ENCODE data around the gene KIFBP. TPM values are rescaled to one million over a fixed set of nuclear protein-coding genes. Genes with fewer than 3 reads are reported as not detected.

Gene KIFBP
- total RNA-seq, 1 donor from 2014 or later: 27.7 TPM

DNA sequence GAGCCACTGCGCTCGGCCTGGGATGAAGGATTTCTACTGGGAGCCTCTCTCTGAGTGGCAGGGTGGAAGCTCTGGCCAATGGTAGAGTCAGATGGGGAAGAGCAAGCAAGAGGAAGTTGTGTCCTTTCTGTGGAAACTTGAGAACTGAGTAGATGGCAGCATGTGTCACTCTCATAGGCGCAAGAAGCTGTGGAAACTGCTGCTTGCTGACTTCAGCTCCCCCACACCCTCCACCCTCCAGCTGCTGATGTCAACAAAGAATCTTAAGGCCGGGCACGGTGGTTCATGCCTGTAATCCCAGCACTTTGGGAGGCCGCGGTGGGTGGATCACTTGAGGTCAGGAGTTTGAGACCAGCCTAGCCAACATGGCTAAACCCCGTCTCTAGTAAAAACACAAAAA lies 59.5 kb downstream of the KIFBP start:
- no peaks in the 10 kb centered on the region for H3K4me1 Mint-ChIP-seq
- no peaks in the 10 kb centered on the region for H3K27me3 Mint-ChIP-seq (ENCODE audit: low read depth)
- H3K9me3 Mint-ChIP-seq: no peaks in the 10 kb centered on the region
- no peak for DNase-seq (ENCODE audit: low read depth, low spot score)
- H3K36me3 Mint-ChIP-seq (ENCODE audit: low read depth): no peaks in the 10 kb centered on the region
- H3K4me3 Mint-ChIP-seq: no peak overlapping the region
- no peak overlapping the region for H3K27ac Mint-ChIP-seq (ENCODE audit: unreplicated experiment)
- TF ChIP-seq, protein P1, sequence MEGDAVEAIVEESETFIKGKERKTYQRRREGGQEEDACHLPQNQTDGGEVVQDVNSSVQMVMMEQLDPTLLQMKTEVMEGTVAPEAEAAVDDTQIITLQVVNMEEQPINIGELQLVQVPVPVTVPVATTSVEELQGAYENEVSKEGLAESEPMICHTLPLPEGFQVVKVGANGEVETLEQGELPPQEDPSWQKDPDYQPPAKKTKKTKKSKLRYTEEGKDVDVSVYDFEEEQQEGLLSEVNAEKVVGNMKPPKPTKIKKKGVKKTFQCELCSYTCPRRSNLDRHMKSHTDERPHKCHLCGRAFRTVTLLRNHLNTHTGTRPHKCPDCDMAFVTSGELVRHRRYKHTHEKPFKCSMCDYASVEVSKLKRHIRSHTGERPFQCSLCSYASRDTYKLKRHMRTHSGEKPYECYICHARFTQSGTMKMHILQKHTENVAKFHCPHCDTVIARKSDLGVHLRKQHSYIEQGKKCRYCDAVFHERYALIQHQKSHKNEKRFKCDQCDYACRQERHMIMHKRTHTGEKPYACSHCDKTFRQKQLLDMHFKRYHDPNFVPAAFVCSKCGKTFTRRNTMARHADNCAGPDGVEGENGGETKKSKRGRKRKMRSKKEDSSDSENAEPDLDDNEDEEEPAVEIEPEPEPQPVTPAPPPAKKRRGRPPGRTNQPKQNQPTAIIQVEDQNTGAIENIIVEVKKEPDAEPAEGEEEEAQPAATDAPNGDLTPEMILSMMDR (conservative IDR thresholded peaks at IDR 0.05): no peak

DNA sequence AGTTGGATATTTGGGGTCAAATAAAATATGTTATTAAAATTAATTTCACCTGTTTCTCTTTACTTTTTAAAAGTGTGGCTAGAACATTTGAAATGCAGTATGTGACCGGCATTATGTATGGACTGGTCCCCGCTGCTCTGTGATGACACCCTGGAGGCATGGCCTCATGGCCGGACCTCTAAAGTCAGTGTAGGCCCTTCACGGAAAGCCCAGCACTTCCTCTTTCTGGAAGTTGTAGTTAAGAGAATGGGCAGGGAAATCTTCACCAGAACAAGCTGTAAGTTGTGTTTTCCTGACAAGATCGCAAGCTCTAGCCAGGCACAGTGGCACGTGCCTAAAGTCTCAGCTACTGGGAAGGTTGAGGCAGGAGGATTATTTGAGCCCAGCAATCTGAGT lies 61.0 kb downstream of the KIFBP start:
- H3K36me3 Mint-ChIP-seq (ENCODE audit: low read depth): no peaks in the 10 kb centered on the region

DNA sequence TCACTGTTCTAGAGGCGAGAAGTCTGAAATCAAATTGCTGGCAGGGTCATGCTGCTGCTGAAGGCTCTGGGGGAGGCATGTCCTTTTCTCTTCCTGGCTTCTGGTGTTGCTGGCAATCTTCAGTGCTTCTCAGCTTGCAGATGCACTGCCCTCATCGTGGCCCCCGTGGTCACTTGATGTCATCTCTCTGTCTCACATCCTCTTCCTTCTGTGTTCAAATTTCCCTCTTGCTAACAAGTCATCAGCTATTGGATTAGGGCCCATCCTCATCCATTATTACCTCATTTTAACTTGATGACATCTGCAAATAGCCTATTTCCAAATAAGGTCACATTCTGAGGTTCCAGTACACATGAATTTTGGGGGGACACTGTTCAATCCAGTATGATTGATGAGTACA lies 62.7 kb downstream of the KIFBP start:
- Mint-ChIP-seq H3K36me3 (ENCODE audit: low read depth) (no peaks in the 10 kb centered on the region), H3K4me1 (peaks cover 6% of the 10 kb centered on the region), H3K4me3 (no peak overlapping the region), H3K9me3 (no peaks in the 10 kb centered on the region), H3K27ac (ENCODE audit: unreplicated experiment) (no peak overlapping the region), H3K27me3 (ENCODE audit: low read depth) (no peaks in the 10 kb centered on the region)
- no peak for DNase-seq (ENCODE audit: low read depth, low spot score)
- TF ChIP-seq, protein P1 (conservative IDR thresholded peaks at IDR 0.05): no peak

More for the DNA sequence above, 61.0 kb downstream of the KIFBP start:
- H3K4me1 Mint-ChIP-seq: no peaks in the 10 kb centered on the region
- no peak for DNase-seq (ENCODE audit: low read depth, low spot score)
- no peak overlapping the region for H3K4me3 Mint-ChIP-seq
- H3K9me3 Mint-ChIP-seq: no peaks in the 10 kb centered on the region
- H3K27ac Mint-ChIP-seq (ENCODE audit: unreplicated experiment): no peak overlapping the region
- H3K27me3 Mint-ChIP-seq (ENCODE audit: low read depth): no peaks in the 10 kb centered on the region
- TF ChIP-seq, protein P1 (conservative IDR thresholded peaks at IDR 0.05): no peak

DNA sequence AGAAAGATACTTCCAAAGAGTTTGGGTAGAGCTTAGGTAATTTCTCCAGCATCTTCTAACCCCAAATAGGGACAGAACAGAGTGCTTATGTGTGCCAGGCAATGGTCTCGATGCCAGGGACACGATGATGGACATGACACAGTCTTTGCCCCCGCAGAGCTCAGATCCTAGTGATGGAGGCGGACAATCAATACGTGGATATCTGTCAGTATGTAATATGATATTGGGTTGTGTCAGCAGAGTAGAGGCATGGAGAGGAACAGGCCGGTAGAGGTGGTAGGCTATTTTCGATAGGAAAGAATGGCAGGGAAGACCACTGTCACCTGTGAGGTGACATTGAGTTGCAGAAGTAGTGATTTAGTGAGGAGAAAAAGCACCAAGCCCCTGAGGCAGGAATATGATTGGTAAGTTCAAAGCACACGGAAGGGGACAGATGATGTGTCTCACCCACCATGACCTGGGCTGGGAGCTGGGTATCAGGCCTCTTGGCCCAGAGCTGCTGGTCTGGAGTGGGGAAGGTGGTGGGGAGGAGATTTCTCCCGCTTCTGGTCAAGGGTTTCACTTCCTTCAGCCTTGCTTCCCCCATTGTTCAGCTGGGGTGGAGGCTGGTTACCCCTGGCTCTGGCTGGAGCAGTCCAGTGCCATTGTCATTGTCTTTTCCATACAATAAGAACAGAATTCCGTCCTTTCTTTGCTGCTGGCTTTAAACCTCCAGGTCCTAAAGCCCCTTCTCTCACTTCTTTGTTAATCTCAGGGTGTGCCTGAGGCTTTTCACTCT lies 63.3 kb downstream of the KIFBP start:
- peaks cover 6% of the 10 kb centered on the region for H3K4me1 Mint-ChIP-seq
- no peaks in the 10 kb centered on the region for H3K36me3 Mint-ChIP-seq (ENCODE audit: low read depth)
- no peaks in the 10 kb centered on the region for H3K27me3 Mint-ChIP-seq (ENCODE audit: low read depth)
- no peak overlapping the region for H3K4me3 Mint-ChIP-seq
- H3K9me3 Mint-ChIP-seq: no peaks in the 10 kb centered on the region
- H3K27ac Mint-ChIP-seq (ENCODE audit: unreplicated experiment): no peak overlapping the region
- no peak for DNase-seq (ENCODE audit: low read depth, low spot score)
- TF ChIP-seq, protein P1 (conservative IDR thresholded peaks at IDR 0.05): no peak

DNA sequence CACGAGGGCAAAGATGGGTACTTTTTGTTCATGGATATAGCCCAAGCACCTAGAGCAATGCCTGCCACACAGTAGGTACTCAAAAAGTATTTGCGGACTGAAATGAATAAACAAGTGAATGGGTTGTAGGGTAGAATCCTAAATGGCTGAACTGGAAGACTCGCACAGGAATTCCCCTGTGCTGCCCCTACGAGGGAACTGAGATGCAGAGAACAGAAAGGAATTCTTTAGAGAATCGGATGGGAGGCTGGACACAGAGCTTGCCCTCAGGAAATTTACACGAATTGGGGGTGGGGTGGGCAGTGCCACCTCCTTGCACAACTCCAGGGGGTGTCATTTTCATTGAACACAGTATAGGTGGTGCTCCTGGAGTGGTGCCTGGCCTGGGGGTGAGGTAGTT lies 64.1 kb downstream of the KIFBP start:
- H3K27ac Mint-ChIP-seq (ENCODE audit: unreplicated experiment): no peak overlapping the region
- DNase-seq (ENCODE audit: low read depth, low spot score): no peak
- peaks cover 6% of the 10 kb centered on the region for H3K4me1 Mint-ChIP-seq
- no peak overlapping the region for H3K4me3 Mint-ChIP-seq
- no peaks in the 10 kb centered on the region for H3K9me3 Mint-ChIP-seq
- H3K27me3 Mint-ChIP-seq (ENCODE audit: low read depth): no peaks in the 10 kb centered on the region
- TF ChIP-seq, protein P1 (conservative IDR thresholded peaks at IDR 0.05): no peak
- H3K36me3 Mint-ChIP-seq (ENCODE audit: low read depth): no peaks in the 10 kb centered on the region

All from neural crest cell (in vitro differentiated cells).